ENCODE data around the gene USH1C. TPM values are rescaled to one million over a fixed set of nuclear protein-coding genes. Genes with fewer than 3 reads are reported as not detected.

Gene USH1C
- total RNA-seq, 1 donor from 2014 or later: 1.1 TPM

- no peak overlapping the region for H3K4me3 ChIP-seq (ENCODE audit: low read depth, low read length)
- TF ChIP-seq, protein P1, sequence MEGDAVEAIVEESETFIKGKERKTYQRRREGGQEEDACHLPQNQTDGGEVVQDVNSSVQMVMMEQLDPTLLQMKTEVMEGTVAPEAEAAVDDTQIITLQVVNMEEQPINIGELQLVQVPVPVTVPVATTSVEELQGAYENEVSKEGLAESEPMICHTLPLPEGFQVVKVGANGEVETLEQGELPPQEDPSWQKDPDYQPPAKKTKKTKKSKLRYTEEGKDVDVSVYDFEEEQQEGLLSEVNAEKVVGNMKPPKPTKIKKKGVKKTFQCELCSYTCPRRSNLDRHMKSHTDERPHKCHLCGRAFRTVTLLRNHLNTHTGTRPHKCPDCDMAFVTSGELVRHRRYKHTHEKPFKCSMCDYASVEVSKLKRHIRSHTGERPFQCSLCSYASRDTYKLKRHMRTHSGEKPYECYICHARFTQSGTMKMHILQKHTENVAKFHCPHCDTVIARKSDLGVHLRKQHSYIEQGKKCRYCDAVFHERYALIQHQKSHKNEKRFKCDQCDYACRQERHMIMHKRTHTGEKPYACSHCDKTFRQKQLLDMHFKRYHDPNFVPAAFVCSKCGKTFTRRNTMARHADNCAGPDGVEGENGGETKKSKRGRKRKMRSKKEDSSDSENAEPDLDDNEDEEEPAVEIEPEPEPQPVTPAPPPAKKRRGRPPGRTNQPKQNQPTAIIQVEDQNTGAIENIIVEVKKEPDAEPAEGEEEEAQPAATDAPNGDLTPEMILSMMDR (conservative IDR thresholded peaks at IDR 0.05; ENCODE audit: low read depth, low read length): no peak
- no peak for DNase-seq (ENCODE audit: low read depth)
Measured at GRCh38 chr11:17460406-17460805, 83.8 kb downstream of the USH1C start.

GRCh38 chr11:17459236-17459896 lies 84.8 kb downstream of the USH1C start:
- TF ChIP-seq, protein P1 (conservative IDR thresholded peaks at IDR 0.05; ENCODE audit: low read depth, low read length): no peak
- DNase-seq (ENCODE audit: low read depth): no peak
- H3K4me3 ChIP-seq (ENCODE audit: low read depth, low read length): no peak overlapping the region

DNA sequence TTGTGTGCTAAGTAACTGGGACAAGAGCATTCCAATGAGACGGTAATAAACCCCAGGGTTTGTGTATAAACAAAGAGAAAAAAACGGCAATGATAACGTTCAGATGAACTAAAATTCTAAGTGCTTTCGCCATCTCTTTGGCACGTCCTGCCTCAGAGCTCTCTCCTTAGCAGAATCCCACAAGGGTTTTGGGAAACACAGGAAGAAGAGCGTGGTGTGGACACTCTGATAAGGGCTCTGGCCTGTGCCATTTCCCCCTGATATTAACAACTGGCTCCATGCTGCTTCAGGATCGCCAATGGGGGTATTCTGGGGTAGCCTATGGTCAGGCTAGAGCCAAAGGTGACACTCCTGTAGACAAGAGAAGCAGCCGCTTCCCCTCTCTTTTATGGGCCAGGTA lies 85.9 kb downstream of the USH1C start:
- H3K4me3 ChIP-seq (ENCODE audit: low read depth, low read length): no peak overlapping the region
- TF ChIP-seq, protein P1 (conservative IDR thresholded peaks at IDR 0.05; ENCODE audit: low read depth, low read length): no peak
- no peak for DNase-seq (ENCODE audit: low read depth)

GRCh38 chr11:17457396-17458173 lies 86.6 kb downstream of the USH1C start:
- no peak overlapping the region for H3K4me3 ChIP-seq (ENCODE audit: low read depth, low read length)
- no peak for DNase-seq (ENCODE audit: low read depth)
- TF ChIP-seq, protein P1 (conservative IDR thresholded peaks at IDR 0.05; ENCODE audit: low read depth, low read length): no peak

- DNase-seq (ENCODE audit: low read depth): no peak
- no peak overlapping the region for H3K4me3 ChIP-seq (ENCODE audit: low read depth, low read length)
- TF ChIP-seq, protein P1 (conservative IDR thresholded peaks at IDR 0.05; ENCODE audit: low read depth, low read length): no peak
Measured at GRCh38 chr11:17452668-17453067, 91.5 kb downstream of the USH1C start.

- H3K4me3 ChIP-seq (ENCODE audit: low read depth, low read length): no peak overlapping the region
- no peak for DNase-seq (ENCODE audit: low read depth)
- TF ChIP-seq, protein P1 (conservative IDR thresholded peaks at IDR 0.05; ENCODE audit: low read depth, low read length): no peak
Measured at GRCh38 chr11:17449158-17449557, 95.1 kb downstream of the USH1C start.
